ENCODE data around the gene BTN3A1.

Gene BTN3A1

GRCh38 chr6:26401987-26402658, at the start of gene BTN3A1:
Gene BTN3A1 (plus strand): TSS chr6:26402275. CDS start chr6:26405564, 3,289 bp downstream.
- TF ChIP-seq ARNTL (CRISPR knock-in tag; IDR thresholded peaks at IDR 0.05; ENCODE audit: borderline replicate concordance, low read depth) (no peak), GLIS3 (CRISPR knock-in tag; IDR thresholded peaks at IDR 0.05) (no peak)
- peak; percentile 98 for ATAC-seq

- no peak for ATAC-seq
- TF ChIP-seq GLIS3 (CRISPR knock-in tag; IDR thresholded peaks at IDR 0.05) = no peak
- no peak for TF ChIP-seq TCF4 (CRISPR knock-in tag; IDR thresholded peaks at IDR 0.05; ENCODE audit: borderline replicate concordance)
- TF ChIP-seq PPARA (CRISPR knock-in tag; IDR thresholded peaks at IDR 0.05; ENCODE audit: borderline replicate concordance) = no peak
- TF ChIP-seq ESRRG (CRISPR knock-in tag; IDR thresholded peaks at IDR 0.05) = no peak
- TF ChIP-seq ZNF8 (CRISPR knock-in tag; IDR thresholded peaks at IDR 0.05) = no peak
- TF ChIP-seq TSHZ2 (CRISPR knock-in tag; IDR thresholded peaks at IDR 0.05) = no peak
- no peak for TF ChIP-seq OSR1 (CRISPR knock-in tag; IDR thresholded peaks at IDR 0.05)
- TF ChIP-seq ZNF70 (CRISPR knock-in tag; IDR thresholded peaks at IDR 0.05) = no peak
- no peak for TF ChIP-seq ZFP3 (CRISPR knock-in tag; IDR thresholded peaks at IDR 0.05)
- no peak for TF ChIP-seq ISL1 (CRISPR knock-in tag; IDR thresholded peaks at IDR 0.05)
- TF ChIP-seq CSDC2 (CRISPR knock-in tag; IDR thresholded peaks at IDR 0.05) = no peak
- TF ChIP-seq TOX (CRISPR knock-in tag; IDR thresholded peaks at IDR 0.05; ENCODE audit: borderline replicate concordance) = no peak
- TF ChIP-seq BACH2 (CRISPR knock-in tag; IDR thresholded peaks at IDR 0.05; ENCODE audit: borderline replicate concordance) = no peak
- no peak for TF ChIP-seq CSRNP3 (CRISPR knock-in tag; IDR thresholded peaks at IDR 0.05)
- TF ChIP-seq RARB (CRISPR knock-in tag; IDR thresholded peaks at IDR 0.05) = no peak
- TF ChIP-seq ZNF565 (CRISPR knock-in tag; conservative IDR thresholded peaks at IDR 0.05; ENCODE audit: low read depth) = no peak
- no peak for TF ChIP-seq POU6F1 (CRISPR knock-in tag; IDR thresholded peaks at IDR 0.05; ENCODE audit: borderline replicate concordance, low read depth)
- no peak for TF ChIP-seq ZFP30 (CRISPR knock-in tag; IDR thresholded peaks at IDR 0.05)
- TF ChIP-seq CREB5 (CRISPR knock-in tag; IDR thresholded peaks at IDR 0.05; ENCODE audit: low read depth) = no peak
These were observed 49.8 kb upstream of the BTN3A1 start for GRCh38 chr6:26352315-26352714.

GRCh38 chr6:26354162-26354561, 47.9 kb upstream of the BTN3A1 start:
- ATAC-seq = no peak
- TF ChIP-seq ESRRG (CRISPR knock-in tag; IDR thresholded peaks at IDR 0.05) = no peak
- no peak for TF ChIP-seq CSRNP3 (CRISPR knock-in tag; IDR thresholded peaks at IDR 0.05)
- no peak for TF ChIP-seq CSDC2 (CRISPR knock-in tag; IDR thresholded peaks at IDR 0.05)
- no peak for TF ChIP-seq ARNTL (CRISPR knock-in tag; IDR thresholded peaks at IDR 0.05; ENCODE audit: borderline replicate concordance, low read depth)
- TF ChIP-seq ZC3H10 (CRISPR knock-in tag; IDR thresholded peaks at IDR 0.05) = no peak
- no peak for TF ChIP-seq POU6F1 (CRISPR knock-in tag; IDR thresholded peaks at IDR 0.05; ENCODE audit: borderline replicate concordance, low read depth)
- TF ChIP-seq ISL1 (CRISPR knock-in tag; IDR thresholded peaks at IDR 0.05) = no peak
- TF ChIP-seq PPARA (CRISPR knock-in tag; IDR thresholded peaks at IDR 0.05; ENCODE audit: borderline replicate concordance) = no peak
- no peak for TF ChIP-seq CREB5 (CRISPR knock-in tag; IDR thresholded peaks at IDR 0.05; ENCODE audit: low read depth)
- TF ChIP-seq ZNF70 (CRISPR knock-in tag; IDR thresholded peaks at IDR 0.05) = no peak
- TF ChIP-seq PATZ1 (CRISPR knock-in tag; IDR thresholded peaks at IDR 0.05; ENCODE audit: borderline replicate concordance) = no peak
